Stimulated activated CD4-positive, alpha-beta T cell treated with anti-CD3 and anti-CD28 coated beads, Interleukin-12 subunit alpha, Interleukin-12 subunit beta, amount 100 ng/mL, for 4 hours (primary cell): ENCODE measurements around the gene CATSPERB.
A peak's percentile ranks its signal among the peaks of the same experiment; 100 is the strongest.
"Not testable (repeated sequence)": the region's sequence is repeated elsewhere in the genome, so short reads cannot be mapped to it uniquely, and the experiment has no call there.

Experiments used
- DNase-seq: peaks from one replicate; pipeline ENCODE4 v3.0.0-alpha.2; 2020

CATSPERB gene

GRCh38 chr14:91573894-91574837 lies 157.7 kb downstream of the CATSPERB start:
- DNase-seq, result peak; percentile 93

- DNase-seq, result no peak
Measured at GRCh38 chr14:91573528-91573893, 158.4 kb downstream of the CATSPERB start.

GRCh38 chr14:91570021-91570420 lies 161.9 kb downstream of the CATSPERB start:
- no peak for DNase-seq

- DNase-seq, result no peak
Measured at GRCh38 chr14:91569301-91569700, 162.6 kb downstream of the CATSPERB start.

GRCh38 chr14:91568626-91569025 lies 163.3 kb downstream of the CATSPERB start:
- DNase-seq, result no peak

GRCh38 chr14:91567827-91568226 lies 164.1 kb downstream of the CATSPERB start:
- DNase-seq, result not testable (repeated sequence)

GRCh38 chr14:91555531-91555930 lies 176.4 kb downstream of the CATSPERB start:
- DNase-seq, result no peak

GRCh38 chr14:91554535-91555332 lies 177.2 kb downstream of the CATSPERB start:
- no peak for DNase-seq

GRCh38 chr14:91548108-91548507 lies 183.8 kb downstream of the CATSPERB start:
- DNase-seq, result no peak

- DNase-seq, result no peak
Measured at GRCh38 chr14:91545946-91546716, 185.8 kb downstream of the CATSPERB start.

- DNase-seq, result no peak
Measured at GRCh38 chr14:91545204-91545603, 186.7 kb downstream of the CATSPERB start.

GRCh38 chr14:91536327-91536726 lies 195.6 kb downstream of the CATSPERB start:
- DNase-seq, result no peak

- DNase-seq, result not testable (repeated sequence)
Measured at GRCh38 chr14:91534059-91534458, 197.8 kb downstream of the CATSPERB start.

- no peak for DNase-seq
Measured at GRCh38 chr14:91533623-91534022, 198.3 kb downstream of the CATSPERB start.
